Hepatic stellate cell (primary cell): Measurements from ENCODE around the gene FZD8.

Experiments used
- DNase-seq: peaks from one replicate; pipeline ENCODE4 v3.0.0; 2011; ENCODE audit warnings: low spot score

FZD8 gene

DNA sequence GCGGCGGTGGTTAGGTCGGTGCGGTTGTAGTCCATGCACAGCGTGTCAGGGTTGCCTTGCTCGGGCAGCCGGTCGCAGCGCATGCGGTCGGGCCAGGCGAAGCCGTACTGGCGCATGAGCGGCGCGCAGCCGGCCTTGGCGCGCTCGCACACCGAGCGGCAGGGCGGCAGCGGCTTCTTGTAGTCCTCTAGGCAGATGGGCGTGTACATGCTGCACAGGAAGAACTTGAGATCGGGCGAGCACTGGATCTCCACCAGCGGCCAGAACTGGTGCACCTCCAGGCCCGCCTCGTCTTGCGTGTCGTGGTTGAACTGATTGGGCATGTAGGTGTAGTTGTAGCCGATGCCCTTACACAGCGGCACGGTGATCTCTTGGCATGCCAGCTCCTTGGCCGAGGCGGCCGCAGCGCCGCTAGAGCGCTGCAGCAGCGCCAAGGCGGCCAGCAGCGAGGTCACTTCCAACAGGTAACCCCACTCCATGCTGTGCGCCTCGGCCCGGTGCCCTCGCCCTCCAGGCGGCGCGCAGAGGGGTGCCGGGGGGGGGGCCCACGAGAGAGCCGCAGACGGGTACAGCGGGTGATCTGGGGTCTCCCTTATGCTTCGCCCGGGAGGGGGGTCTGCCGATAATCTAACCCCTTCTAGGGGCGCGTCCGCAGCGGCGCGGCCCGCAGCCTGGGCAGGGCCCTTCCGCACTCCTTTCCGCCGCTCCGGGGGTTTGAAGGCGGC is 983 bp downstream of the FZD8 start:
- peak; percentile 75 for DNase-seq

GRCh38 chr10:35640474-35640873 is 1.6 kb downstream of the FZD8 start:
- peak; percentile 69 for DNase-seq

- no peak for DNase-seq
Observed at GRCh38 chr10:35639728-35640401, 2.2 kb downstream of the FZD8 start.

DNA sequence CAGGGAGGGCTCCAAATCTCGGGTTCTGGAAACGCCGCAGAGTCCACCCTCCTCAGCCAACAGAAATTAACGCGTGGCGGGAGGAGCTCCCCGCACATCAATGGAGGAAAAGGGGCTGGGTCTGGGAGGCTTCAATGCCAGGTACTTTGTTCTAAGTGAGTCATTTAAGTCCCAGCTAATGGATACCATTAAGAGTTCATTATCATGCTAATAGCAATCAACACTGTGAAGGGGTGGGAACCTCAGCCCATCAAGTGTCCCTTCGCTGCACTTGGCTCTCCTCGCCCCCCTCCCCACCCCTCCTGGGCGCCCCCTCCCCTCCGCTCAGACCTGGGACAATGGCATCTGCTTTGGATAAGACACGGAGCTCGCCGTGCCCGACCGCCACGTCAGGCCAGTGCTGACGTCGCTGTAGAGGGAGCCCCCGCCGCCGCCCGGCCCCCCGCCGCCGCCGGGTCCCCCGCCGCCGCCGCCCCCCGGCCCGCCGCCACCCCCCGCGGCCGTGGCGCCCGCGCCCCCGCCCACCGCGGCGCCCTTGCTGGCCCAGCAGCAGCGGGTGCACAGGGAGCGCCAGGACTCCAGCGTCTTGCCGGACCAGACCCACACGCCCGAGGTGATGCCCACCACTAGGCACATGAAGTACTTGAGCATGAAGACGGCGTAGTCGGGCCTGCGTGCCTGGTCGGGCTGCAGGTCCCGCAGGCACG is 2.9 kb downstream of the FZD8 start:
- DNase-seq, result no peak

- no peak for DNase-seq
Observed at GRCh38 chr10:35638101-35638500, 4.0 kb downstream of the FZD8 start.

DNA sequence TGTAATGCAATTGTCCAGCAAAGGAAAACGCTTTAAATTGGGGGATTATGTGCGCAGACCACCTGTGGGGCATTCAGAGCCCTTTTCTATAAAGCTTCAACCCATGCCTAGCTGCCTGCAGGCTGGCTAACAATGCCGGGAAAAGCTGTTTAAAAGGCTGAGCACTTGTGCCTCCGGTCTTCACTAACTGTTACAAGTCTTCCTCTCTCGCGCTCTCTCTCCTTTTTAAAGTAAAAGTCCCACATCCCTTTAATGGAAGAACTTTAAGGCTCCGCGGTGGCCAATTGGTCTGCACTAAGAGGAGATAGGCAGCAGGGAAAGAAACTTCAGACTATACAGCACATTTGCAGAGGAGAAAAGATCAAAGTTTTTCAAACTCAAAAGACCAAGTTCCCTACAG is 4.6 kb downstream of the FZD8 start:
- DNase-seq, result no peak

DNA sequence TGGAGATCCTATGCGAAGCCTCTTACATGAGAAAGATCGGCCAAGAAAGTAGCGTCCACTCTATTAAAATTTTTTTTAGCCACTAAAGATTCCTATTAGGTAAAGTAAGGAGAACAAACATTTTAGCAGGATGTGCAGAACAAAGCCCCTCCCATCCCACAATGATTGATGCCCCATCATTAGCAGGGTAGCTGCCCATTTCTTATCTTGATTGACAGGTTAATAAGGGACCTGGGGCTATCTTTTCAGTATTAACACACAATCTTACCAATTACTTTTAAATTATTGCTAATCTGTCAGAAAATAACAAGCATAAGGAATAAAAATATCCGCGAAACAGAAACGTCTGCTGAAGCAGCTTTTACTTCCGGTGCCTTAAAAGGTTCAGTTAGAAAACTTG is 5.1 kb downstream of the FZD8 start:
- no peak for DNase-seq

DNA sequence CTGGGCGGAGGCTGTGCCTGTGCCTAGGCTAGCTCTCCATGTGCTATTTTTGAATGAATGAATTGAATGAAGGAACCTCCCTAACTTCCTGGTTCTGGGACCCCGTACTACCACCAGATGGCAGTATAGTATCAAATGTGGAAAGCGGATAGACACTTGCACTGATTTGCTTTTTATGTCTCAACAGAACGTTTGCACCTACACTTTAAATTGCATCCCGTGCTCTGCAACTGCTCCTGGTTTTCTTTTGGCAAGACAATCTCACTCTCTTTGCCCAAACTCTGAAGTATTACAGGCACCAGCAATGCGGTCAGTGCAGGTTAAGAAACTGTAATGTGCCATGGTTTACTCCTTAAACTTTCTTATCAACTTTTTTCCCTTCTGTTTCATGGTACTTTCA is 6.5 kb downstream of the FZD8 start:
- peak; percentile 42 for DNase-seq

GRCh38 chr10:35633006-35633980 is 8.8 kb downstream of the FZD8 start:
- DNase-seq, result no peak

- DNase-seq, result no peak
Observed at GRCh38 chr10:35632027-35632426, 10.1 kb downstream of the FZD8 start.

DNA sequence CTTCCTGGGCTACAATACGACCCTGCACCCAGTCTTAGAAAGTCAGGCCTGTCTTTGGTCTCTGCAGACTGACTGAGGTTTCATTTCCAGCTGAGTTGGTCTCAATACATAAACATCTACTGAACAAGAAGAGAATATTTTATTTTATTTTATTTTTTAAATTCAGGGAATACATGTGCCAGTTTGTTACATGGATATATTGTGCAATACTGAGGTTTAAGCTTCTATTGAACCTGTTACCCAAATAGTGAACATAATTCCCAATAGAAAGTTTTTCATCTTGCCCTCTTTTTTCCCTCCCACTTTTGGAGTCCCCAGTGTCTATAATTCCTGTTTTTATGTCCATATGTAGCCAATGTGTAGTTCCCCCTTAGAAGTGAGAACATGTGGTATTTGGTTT is 10.7 kb downstream of the FZD8 start:
- DNase-seq, result no peak

DNA sequence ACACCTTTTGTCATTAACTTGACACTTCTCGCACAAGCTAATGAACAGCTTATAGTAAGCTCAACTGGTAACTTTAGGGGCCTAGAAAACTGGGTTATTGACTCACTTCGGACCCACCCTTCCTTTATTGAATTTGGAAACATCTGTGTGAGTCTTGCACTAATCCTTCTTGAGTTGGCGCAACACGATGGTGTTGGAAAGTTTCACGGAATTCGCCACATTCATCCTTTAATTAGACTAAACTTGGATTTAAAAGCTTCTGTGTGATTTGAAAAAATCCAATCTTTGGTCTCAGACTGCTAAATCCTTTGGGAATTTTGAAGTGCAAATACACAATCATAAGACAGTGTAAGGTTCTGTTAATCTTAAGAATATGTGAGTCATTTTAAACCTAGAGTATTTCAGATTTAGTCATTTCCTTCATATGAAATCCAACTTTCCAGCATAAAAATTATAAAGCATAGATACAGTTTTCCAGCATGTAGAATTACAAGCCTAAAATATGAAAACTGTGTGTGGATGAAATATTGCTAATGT is 15.1 kb downstream of the FZD8 start:
- no peak for DNase-seq

GRCh38 chr10:35614312-35614711 is 27.8 kb downstream of the FZD8 start:
- DNase-seq, result no peak

- peak; percentile 36 for DNase-seq
Observed at GRCh38 chr10:35613597-35614226, 28.4 kb downstream of the FZD8 start.

DNA sequence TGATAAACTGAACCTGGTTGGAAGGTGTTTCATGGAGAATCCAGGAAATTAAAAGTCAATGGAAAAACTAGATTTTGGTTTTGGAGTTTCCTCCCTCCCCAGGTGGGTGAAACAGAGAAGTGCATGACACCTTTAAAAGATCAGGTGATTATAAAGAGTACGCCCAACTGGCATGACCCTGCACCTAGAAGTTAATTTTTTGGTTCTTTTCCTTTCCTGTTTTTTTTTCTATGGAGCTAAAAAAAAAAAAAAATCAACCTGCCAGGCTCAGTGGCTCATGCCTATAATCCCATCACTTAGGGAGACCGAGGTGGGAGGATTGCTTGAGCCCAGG is 29.0 kb downstream of the FZD8 start:
- DNase-seq, result no peak

GRCh38 chr10:35612385-35613106 is 29.6 kb downstream of the FZD8 start:
- no peak for DNase-seq

GRCh38 chr10:35611750-35612149 is 30.3 kb downstream of the FZD8 start:
- DNase-seq, result no peak

DNA sequence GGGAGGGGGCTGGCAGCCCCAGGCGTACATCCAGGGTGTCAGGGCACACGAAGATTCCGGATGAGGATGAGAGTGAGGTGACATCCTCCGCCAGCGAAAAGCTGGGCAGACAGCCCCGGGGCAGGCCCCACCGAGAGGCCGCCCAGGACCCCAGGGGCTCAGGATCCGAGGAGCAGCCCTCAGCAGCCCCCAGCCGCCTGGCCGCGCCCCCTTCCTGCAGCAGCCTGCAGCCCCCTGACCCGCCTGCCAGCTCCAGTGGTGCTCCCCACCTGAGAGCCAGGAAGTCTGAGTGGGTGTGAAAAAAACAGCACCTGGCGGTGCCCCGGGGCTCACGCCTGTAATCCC is 33.8 kb downstream of the FZD8 start:
- DNase-seq, result no peak

GRCh38 chr10:35607475-35608327 is 34.4 kb downstream of the FZD8 start:
- peak; percentile 31 for DNase-seq

GRCh38 chr10:35606430-35606829 is 35.7 kb downstream of the FZD8 start:
- no peak for DNase-seq
